GM18907 (cell line): ENCODE data around the gene TLE5.
"Not testable (repeated sequence)": the region's sequence is repeated elsewhere in the genome, so short reads cannot be mapped to it uniquely, and the experiment has no call there.

Experiments
- ATAC-seq: cut with Tn5 transposase; IDR thresholded peaks from one replicate; pipeline ENCODE4 v1.9.1; 2021; ENCODE audit warnings: mild to moderate bottlenecking, moderate library complexity; ENCODE audit not compliant: unreplicated experiment

The TLE5 gene

GRCh38 chr19:3096902-3097326 is 34.6 kb upstream of the TLE5 start:
- no peak for ATAC-seq

DNA sequence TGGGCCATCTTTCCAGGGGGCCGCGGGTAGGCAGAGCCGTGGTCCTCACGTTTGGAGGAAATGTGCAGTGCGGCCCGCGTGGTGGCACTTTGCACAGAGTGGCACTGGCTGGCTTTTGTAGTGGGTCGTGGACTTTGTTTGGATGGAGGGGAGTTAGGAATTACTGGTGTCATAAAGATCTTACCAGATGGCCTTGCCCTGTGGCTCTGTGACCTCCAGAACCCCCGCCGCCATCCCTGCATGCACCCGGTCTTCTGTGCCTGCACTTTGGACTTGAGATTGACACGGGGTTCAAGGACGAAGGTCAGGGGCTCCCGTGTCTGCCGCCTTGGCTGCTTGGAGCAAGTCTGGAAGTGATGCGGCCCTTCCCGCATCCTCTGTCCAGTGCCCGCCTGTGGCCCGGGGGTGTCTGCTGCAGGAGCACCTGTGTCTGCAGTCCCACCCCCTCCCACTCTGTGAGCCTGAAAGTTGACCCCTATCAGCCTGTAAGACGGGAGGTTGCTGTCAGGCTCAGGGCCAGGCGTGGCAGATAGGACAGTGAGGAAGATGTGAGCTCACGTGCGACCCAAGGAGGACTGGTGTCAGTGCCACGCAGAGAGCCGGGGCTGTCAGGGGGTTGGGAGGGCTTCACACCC is 34.1 kb upstream of the TLE5 start:
- no peak for ATAC-seq

DNA sequence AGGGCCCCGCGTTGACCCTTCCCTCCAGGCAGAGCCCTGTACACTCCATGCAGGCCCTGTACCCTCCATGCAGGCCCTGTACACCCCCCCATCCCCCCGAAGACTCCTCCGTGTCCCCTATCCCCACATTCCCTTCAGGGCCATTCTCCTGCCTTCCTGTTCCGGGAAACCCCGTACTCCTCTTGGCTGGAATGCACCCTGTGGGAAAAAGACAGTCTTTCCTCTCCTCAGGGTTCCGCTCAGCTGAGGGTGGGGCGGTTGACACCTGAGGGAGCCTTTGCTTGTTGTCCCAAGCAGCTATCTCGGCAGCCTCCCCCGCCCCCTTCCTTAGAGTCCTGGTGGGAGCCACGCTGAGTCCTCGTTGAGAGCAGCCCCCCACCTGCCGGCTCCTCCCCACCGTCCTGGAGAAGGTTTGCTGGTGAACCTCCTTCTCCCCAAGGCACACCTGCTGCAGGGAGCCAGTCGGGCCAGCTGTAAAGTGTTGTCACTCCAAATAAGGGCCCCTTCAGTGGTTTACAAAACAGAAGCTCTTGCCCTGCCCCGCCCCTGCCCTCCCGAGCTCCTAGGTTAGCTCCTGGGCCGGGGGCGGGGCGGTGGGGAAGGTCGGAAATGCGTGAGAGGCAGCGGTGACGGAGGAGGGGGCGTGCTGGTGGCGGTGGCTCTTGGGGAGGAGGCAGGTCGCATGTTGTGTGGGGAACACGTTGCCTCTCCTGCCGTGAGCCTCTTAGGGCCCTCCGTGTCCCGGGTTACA is 33.3 kb upstream of the TLE5 start:
- no peak for ATAC-seq

DNA sequence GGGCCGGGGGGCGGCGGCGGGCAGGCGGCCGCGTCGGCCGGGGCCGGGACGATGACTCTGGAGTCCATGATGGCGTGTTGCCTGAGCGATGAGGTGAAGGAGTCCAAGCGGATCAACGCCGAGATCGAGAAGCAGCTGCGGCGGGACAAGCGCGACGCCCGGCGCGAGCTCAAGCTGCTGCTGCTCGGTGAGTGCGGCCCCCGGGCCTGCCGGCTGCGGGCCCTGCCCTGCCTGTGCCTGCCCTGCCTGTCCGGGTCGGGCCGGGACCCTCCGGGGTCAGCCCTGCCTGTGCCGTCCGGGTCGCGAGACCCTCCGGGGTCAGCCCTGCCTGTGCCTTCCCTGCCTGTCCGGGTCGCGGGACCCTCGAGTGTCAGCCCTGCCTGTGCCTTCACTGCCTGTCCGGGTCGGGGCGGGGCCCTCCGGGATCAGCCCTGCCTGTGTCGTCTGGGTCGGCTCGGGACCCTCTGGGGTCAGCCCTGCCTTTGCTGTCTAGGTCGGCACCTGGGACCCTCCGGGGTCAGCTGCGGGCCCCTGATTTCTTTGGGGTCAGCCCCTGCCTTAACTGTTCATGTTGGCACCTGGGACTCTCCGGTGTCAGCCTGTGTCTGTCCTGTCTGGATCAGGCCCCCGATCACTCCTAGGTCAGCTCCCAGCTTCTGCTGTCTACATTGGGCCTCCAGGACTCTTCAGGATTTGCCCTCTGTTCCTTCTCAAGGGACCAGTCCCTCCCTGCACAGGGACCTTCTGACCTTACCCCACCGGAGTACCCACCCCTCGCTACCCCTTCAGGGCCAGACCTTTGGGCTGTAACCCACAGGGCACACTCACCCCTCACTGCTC is 32.5 kb upstream of the TLE5 start:
- no peak for ATAC-seq

DNA sequence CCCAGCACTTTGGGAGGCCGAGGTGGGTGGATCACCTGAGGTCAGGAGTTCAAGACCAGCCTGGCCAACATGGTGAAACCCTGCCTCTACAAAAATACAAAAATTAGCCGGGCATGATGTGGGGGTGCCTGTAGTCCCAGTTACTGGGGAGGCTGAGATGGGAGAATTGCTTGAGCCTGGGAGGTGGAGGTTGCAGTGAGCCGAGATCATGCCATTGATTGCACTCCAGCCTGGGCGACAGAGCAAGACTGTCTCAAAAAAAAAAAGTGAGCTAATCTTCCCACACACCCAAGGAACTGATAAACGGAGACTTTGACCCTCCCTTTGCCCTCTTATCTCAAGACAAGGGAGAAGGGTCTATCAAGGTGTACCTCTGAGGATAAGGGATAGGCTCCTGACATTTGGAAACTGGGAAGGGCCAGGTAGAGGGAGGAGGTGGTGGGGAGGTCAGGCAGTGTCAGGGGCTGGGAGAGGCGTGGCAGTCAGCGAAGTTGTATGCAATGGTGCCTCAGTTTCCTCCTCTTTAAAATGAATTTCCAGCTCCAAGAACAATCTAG is 27.1 kb upstream of the TLE5 start:
- ATAC-seq: not testable (repeated sequence)

GRCh38 chr19:3087769-3088168 is 25.5 kb upstream of the TLE5 start:
- ATAC-seq: no peak

GRCh38 chr19:3084943-3085342 is 22.6 kb upstream of the TLE5 start:
- ATAC-seq: no peak

- no peak for ATAC-seq
Observed at GRCh38 chr19:3083964-3084363, 21.7 kb upstream of the TLE5 start.

- ATAC-seq: no peak
Observed at GRCh38 chr19:3082331-3082730, 20.0 kb upstream of the TLE5 start.

- ATAC-seq: no peak
Observed at GRCh38 chr19:3080286-3080685, 18.0 kb upstream of the TLE5 start.

- no peak for ATAC-seq
Observed at GRCh38 chr19:3079578-3079977, 17.3 kb upstream of the TLE5 start.

GRCh38 chr19:3075605-3076431 is 13.5 kb upstream of the TLE5 start:
- no peak for ATAC-seq

- ATAC-seq: no peak
Observed at GRCh38 chr19:3073931-3074595, 11.8 kb upstream of the TLE5 start.

DNA sequence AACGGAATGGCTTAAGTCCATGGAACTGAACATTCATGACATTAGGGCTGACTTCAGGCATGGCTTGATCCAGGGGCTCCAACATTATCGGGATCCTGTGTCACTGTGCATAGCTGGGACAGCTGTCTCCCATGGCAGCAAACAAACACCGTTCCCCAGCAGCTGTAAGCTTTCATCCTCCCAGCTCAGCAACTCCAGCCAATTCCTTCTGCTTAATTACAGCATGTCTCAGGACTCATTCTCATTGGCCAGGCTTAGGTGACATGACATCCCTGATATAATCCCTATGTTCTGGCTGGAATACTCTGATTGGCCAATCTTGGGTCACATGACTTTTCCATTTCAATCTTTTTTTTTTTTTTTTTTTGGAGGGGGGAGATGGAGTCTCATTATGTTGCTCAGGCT is 10.9 kb upstream of the TLE5 start:
- no peak for ATAC-seq

DNA sequence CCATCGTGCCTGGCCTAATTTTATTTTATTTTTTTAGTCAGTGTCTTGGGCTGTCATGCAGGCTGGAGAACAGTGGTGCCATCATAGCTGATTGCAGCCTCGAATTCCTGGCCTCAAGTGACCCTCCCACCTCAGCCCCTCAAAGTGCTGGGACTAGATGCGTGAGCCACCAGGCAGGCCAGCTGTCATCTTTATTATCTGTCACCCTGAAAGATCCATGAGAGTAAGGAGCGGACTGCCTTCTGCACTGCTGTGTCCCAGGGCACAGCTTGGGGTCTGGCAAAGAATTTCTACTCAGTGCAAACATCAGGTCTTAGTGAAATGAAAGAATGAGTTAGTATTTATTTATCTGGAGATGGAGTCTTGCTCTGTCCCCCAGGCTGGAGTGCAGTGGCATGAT is 9.5 kb upstream of the TLE5 start:
- ATAC-seq: no peak

GRCh38 chr19:3068071-3068470 is 5.8 kb upstream of the TLE5 start:
- no peak for ATAC-seq

DNA sequence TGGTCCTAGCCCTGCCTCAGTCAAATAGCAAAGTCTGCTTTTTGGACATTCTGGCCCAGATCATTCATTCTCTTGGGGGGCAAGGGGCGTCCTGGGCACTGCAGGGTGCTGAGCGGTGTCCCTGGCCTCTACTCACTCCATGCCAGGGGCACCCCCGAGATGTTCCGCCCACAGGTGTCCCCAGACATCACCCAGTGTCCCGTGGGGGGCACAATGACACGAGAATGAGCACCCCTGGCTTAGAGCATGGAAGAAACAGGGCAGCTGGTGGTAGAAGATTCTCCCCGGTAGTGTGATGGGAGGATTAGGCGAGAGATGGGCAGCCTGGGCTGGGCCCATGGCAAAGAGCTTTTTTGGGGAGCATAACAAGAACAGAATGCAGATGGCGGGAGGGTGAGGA is 5.3 kb upstream of the TLE5 start:
- no peak for ATAC-seq

DNA sequence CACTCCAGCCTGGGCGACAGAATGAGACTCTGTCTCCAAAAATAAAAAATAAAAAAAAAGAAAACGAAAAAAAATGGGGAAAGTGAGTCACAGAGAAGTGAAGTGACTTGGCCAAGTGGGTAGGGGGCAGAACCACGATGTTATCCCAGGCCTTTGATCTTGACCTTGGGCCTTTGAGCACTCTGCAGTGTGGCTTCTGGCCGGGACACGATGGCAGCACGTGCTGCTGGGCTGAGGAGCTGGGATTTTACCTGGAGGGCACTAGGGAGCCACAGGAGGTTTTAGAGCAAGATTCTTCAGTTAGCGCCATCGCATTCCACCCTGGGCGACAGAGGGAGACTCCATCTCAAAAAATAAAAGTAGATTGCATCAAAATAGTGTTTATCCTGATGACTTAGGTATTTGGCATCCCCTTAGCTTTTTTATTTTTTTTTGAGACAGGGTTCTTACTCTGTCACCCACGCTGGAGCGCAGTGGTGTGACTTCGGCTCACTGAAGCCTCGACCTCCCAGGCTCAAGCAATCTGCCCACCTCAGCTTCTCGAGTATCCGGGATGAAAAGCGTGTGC is 4.3 kb upstream of the TLE5 start:
- no peak for ATAC-seq

GRCh38 chr19:3065675-3066357 is 3.5 kb upstream of the TLE5 start:
- ATAC-seq: peak; percentile 60
